Nephron (organoid): ENCODE measurements around the gene CST8.

Source experiments
- H3K27ac Mint-ChIP-seq, 3 experiments: 2 replicates each; pipeline ENCODE4 v1.8.0; 2020; ENCODE audit warnings: mixed read lengths in 3 of 3, mild to moderate bottlenecking in 2 of 3, moderate library complexity in 1 of 3
- H3K27me3 Mint-ChIP-seq: 2 replicates; pipeline ENCODE4 v1.8.0; 2021; ENCODE audit warnings: low read depth, mild to moderate bottlenecking, moderate library complexity, mixed read lengths
- H3K36me3 Mint-ChIP-seq: 2 replicates; pipeline ENCODE4 v1.8.0; 2020; ENCODE audit warnings: low read depth, mixed read lengths
- H3K4me1 Mint-ChIP-seq: 2 replicates; pipeline ENCODE4 v1.8.0; 2020; ENCODE audit warnings: mixed read lengths
- H3K4me3 Mint-ChIP-seq, 3 experiments: 2 replicates each; pipeline ENCODE4 v1.8.0; 2020; ENCODE audit warnings: mild to moderate bottlenecking in 3 of 3, mixed read lengths in 3 of 3, moderate library complexity in 2 of 3
- H3K9me3 Mint-ChIP-seq: 2 replicates; pipeline ENCODE4 v1.8.0; 2020; ENCODE audit warnings: mixed read lengths
- TF ChIP-seq, protein P1 (sequence below), 3 experiments: fragments of 200-600 bp; sonication (generic); IDR thresholded peaks; one replicate each; pipeline ENCODE4 v1.5.0; 2021; ENCODE audit warnings: antibody characterized with exemption in 3 of 3; ENCODE audit not compliant: unreplicated experiment in 3 of 3

The CST8 gene

DNA sequence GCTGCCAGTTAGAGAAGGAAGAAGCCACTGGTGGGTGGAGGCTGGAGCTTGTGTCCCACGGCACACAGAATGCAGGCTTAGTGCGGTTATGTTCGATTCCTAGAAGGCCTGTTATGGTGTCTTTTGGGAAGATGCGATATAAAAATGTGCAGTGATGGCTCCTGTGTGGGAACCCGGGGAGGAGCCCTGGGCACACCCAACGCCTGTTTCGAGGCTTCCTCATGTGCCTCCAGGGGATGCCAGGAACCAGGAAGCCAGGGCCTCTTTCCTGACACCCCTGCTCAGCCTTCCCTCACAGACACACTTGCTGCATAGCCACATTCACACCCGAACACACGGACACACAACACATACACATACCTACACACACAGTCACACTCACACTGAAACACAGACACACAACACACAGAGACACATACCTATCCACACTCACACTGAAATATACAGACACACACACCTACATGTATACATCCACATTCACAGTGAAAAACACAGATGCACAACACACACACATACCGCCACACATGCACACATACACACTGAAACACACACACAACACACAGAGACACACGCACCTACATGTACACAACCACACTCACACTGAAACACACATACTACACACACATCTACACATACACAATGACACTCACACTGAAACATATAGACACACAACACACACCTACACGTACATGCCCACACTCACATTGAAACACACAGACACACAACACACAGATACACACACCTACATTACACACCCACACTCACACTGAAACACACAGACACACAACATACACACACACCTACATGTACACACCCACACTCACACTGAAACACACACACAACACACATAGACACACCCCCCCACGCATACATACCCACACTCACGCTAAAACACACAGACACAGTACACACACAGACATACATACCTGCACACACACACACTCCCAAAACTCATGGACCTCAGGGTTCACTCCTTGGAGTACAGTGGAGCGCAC is 37.1 kb upstream of the CST8 start:
- peaks cover 2% of the 10 kb centered on the region for H3K9me3 Mint-ChIP-seq
- H3K27ac Mint-ChIP-seq: no peak overlapping the region
- H3K4me1 Mint-ChIP-seq: no peaks in the 10 kb centered on the region
- TF ChIP-seq, protein P1, sequence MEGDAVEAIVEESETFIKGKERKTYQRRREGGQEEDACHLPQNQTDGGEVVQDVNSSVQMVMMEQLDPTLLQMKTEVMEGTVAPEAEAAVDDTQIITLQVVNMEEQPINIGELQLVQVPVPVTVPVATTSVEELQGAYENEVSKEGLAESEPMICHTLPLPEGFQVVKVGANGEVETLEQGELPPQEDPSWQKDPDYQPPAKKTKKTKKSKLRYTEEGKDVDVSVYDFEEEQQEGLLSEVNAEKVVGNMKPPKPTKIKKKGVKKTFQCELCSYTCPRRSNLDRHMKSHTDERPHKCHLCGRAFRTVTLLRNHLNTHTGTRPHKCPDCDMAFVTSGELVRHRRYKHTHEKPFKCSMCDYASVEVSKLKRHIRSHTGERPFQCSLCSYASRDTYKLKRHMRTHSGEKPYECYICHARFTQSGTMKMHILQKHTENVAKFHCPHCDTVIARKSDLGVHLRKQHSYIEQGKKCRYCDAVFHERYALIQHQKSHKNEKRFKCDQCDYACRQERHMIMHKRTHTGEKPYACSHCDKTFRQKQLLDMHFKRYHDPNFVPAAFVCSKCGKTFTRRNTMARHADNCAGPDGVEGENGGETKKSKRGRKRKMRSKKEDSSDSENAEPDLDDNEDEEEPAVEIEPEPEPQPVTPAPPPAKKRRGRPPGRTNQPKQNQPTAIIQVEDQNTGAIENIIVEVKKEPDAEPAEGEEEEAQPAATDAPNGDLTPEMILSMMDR (IDR thresholded peaks at IDR 0.05; ENCODE audit: unreplicated experiment in 3 of 3): no peak
- H3K36me3 Mint-ChIP-seq: no peaks in the 10 kb centered on the region
- peaks cover 10% of the 10 kb centered on the region for H3K27me3 Mint-ChIP-seq
- no peak overlapping the region for H3K4me3 Mint-ChIP-seq

GRCh38 chr20:23454816-23455215 is 36.1 kb upstream of the CST8 start:
- Mint-ChIP-seq H3K4me1 (no peaks in the 10 kb centered on the region), H3K27me3 (peaks cover 10% of the 10 kb centered on the region), H3K27ac (no peak overlapping the region), H3K9me3 (peaks cover 2% of the 10 kb centered on the region), H3K4me3 (no peak overlapping the region), H3K36me3 (no peaks in the 10 kb centered on the region)
- TF ChIP-seq, protein P1 (IDR thresholded peaks at IDR 0.05; ENCODE audit: unreplicated experiment in 3 of 3): no peak

DNA sequence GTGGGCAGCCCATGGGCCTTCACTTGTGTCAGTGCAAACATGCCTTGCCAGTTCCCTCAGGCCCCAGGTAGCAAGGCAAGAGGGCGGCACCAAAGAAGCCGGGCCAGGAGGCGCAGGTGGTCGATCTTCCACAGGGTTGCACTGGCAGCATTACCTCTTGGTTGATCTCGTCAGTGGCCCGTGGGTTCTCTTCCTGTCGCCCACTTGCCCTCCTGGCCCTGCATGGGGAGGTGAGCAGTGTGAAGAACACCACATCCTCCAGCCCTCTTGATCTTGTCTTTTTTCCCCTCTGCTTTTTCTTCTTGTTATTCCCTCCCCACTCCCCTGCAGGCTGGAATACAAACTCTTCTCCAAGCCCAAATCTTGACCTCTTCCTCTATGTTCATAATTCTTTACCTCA is 35.3 kb upstream of the CST8 start:
- Mint-ChIP-seq H3K27me3 (peaks cover 10% of the 10 kb centered on the region), H3K9me3 (peaks cover 2% of the 10 kb centered on the region), H3K4me3 (no peak overlapping the region), H3K4me1 (no peaks in the 10 kb centered on the region), H3K36me3 (no peaks in the 10 kb centered on the region), H3K27ac (no peak overlapping the region)
- TF ChIP-seq, protein P1 (IDR thresholded peaks at IDR 0.05; ENCODE audit: unreplicated experiment in 3 of 3): no peak

GRCh38 chr20:23456409-23456808 is 34.5 kb upstream of the CST8 start:
- Mint-ChIP-seq H3K4me3 (no peak overlapping the region), H3K27me3 (peaks cover 6% of the 10 kb centered on the region), H3K36me3 (no peaks in the 10 kb centered on the region), H3K9me3 (peaks cover 2% of the 10 kb centered on the region), H3K27ac (no peak overlapping the region), H3K4me1 (no peaks in the 10 kb centered on the region)
- TF ChIP-seq, protein P1 (IDR thresholded peaks at IDR 0.05; ENCODE audit: unreplicated experiment in 3 of 3): no peak

- H3K9me3 Mint-ChIP-seq: peaks cover 2% of the 10 kb centered on the region
- H3K4me3 Mint-ChIP-seq: no peak overlapping the region
- no peaks in the 10 kb centered on the region for H3K36me3 Mint-ChIP-seq
- no peaks in the 10 kb centered on the region for H3K4me1 Mint-ChIP-seq
- TF ChIP-seq, protein P1 (IDR thresholded peaks at IDR 0.05; ENCODE audit: unreplicated experiment in 3 of 3): no peak
- no peak overlapping the region for H3K27ac Mint-ChIP-seq
- H3K27me3 Mint-ChIP-seq: peaks cover 6% of the 10 kb centered on the region
Measured at GRCh38 chr20:23456873-23457272, 34.0 kb upstream of the CST8 start.
